GM12801 (cell line): ENCODE results near the gene KRT79.

Source experiments
- TF ChIP-seq, protein P1 (sequence below): IDR thresholded peaks from one replicate; pipeline ENCODE4 v1.5.1; 2011; ENCODE audit warnings: control low read depth; ENCODE audit not compliant: insufficient read length; ENCODE audit errors: extremely low read depth

KRT79 gene

DNA sequence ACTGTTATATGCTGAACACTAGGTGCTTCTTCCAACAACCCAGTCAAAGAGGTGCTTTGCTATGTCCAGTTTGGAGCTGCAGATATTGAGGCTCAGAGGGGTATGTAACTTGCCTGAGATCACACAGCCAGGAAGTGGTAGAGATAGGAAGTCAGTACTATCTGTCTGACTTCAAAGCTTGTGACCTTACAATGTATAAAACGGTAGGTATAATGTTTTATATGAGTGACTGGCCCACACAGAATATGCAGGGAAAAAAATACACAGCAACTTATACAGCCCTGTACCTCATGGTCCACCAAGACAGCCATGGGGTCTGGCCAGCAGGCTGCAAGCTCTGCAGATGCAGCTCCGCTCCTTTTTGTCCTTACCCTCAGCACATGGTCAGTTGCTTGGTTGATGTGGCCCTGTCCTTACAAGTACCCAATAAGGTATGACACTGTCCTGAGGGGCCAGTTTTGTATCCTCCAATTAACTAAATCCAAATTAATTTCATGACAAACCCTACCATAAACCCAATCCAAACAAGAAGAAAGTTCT is 16.3 kb downstream of the KRT79 start:
- TF ChIP-seq, protein P1, sequence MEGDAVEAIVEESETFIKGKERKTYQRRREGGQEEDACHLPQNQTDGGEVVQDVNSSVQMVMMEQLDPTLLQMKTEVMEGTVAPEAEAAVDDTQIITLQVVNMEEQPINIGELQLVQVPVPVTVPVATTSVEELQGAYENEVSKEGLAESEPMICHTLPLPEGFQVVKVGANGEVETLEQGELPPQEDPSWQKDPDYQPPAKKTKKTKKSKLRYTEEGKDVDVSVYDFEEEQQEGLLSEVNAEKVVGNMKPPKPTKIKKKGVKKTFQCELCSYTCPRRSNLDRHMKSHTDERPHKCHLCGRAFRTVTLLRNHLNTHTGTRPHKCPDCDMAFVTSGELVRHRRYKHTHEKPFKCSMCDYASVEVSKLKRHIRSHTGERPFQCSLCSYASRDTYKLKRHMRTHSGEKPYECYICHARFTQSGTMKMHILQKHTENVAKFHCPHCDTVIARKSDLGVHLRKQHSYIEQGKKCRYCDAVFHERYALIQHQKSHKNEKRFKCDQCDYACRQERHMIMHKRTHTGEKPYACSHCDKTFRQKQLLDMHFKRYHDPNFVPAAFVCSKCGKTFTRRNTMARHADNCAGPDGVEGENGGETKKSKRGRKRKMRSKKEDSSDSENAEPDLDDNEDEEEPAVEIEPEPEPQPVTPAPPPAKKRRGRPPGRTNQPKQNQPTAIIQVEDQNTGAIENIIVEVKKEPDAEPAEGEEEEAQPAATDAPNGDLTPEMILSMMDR: no peak

DNA sequence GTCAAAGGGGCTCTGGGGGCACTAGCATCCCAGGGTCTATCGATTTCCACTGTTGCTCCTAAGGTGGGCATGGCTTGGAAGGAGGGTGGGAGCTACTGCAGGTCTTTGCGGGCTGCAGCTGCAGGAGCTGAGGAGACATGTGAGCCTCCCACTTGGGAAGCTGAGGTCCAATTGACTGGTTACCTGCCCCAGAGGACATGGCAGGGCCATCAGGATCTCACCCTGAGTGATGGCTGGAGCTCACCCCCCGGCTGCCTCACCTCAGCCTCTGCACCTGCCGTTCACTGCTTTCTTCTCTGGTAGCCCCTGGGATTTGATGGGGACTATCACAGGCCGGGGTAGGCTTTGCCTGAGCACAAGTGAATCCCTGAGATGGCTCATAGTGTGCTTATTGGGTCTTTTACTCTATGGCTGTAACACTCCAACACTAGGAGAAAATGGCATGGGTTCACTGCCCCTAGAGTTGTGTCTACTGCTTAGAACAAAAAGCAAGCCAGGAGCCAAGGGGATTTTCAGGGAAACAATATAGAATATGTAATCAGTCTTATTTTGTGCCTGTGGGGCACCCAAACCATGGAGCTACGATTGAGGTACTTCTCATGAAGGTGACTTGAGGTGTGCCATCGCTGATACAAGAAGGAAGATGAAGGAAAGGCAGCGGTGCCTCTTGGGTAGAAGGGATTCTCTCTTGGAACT is 17.0 kb downstream of the KRT79 start:
- TF ChIP-seq, protein P1: no peak

DNA sequence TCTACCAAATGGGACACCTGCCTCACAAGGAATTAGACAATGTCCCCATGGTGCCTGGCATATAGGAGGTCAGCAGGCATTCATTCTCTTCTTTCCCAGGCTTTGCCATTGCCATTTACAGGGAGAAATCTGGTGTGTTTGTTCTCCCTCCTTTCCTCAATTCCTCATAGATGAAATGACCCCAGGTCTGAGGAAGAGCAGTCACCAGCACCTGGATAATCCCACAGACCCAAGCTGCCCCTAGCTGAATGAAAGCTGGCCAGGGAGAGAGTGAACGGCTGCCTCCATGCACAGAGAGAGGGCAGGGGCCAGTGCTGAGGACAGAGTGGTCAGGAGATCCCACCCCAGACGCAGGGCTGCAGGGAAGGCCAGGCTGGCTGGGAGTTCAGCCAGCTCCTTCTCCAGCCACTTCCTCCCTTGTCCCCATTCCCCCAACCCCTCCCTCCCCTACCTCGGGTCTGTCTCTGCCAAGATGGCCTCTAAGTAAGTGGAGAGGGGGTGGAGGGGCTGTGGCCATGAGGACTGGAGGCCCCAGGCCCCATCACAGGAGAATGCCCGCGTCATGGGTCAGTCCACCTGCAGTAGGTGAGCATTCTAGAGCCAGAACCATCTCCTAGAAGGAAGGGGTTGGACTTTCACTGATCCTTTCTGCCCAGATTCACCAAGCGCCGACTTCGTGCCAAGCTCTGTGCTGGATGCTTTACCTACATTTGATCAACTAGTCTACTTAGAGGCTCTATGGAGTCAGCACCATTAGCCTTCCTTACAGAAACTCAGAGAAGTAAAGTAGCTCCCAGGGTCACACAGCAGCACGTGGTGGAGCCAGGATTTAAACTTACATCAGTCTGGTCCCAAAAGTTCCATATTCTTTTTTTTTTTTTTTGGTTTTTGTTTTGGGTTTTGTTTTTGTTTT is 18.2 kb downstream of the KRT79 start:
- TF ChIP-seq, protein P1: no peak

DNA sequence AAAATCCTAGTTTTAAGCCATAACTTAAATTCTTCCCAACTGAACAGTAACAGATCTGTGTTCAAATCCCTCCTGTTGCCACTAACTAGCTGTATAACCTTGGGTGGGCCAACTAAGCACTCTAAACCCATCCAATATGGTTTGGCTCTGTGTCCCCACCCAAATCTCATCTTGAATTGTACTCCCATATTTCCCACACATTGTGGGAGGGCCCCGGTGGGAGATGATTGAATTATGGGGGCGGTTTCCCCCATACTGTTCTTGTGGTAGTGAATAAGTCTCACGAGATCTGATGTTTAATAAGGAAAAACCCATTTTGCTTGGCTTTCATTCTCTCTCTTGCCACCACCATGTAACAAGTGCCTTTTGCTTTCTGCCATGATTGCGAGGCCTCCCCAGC is 18.9 kb downstream of the KRT79 start:
- TF ChIP-seq, protein P1: no peak

DNA sequence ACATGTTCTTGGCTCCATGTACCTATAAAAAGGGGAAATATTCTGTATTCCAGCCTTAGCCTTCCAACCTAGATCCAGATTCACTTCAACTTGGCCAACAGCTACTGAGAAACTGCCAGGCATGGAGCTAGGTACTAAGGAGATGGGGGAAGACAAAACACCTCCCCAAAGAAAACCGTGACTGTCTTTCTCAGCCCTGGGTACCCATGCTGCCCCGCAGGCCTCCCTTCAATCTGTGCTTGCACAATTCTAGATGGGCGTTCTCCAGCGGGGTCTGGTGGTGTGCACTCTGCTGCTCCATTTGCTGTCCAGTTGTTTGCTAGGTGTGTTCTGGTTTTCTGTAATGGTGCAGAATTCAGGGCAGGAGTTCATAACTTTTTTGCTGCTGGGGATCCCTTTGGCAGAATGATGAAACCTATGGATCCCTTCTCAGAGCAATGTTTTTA is 19.4 kb downstream of the KRT79 start:
- TF ChIP-seq, protein P1: no peak

DNA sequence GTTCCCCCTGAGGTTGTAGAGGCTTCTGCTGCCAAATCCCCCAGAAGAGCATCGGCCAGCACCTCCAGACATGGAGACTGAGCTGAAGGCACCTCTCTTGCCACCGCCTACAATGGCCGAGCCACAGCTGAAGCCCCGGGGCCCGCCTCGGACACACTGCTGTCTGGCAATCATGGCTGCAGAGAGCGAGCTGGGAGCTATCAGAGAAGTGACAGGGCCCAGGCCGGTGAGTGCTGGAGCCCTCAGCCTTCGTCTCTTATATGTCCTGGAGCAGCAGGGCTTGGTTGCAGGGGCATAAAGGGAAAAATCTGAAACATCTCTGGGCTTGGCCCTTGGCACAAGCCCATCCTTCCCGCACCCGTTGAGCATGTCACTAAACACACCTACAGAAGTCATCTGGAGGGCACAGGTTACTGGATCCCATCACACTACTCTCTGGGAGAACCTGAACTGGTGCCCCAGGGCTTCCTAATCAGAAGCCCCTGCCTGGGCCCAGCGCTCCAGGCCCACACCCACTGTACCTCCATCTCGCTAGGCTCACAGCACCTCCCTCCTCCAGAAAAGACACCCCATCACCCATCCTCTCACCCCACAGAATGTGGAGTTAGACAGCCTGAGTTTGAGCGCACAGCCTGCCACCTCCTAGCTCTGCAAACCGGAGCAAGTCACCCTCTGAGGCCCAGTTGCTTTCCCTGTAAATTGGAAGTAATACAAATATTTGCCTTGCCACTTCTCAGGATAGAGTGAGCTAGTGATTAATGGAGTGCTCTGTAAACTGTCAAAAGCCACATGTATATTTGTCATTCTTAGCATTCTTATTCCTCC is 20.0 kb downstream of the KRT79 start, which contains the start of gene KRT4:
KRT4 (minus strand) TSS at position 232 of the 825 bp plus-strand sequence; CDS start at position 174, 58 bp downstream.
- TF ChIP-seq, protein P1: no peak
